SW 1271 (cell line): Measurements from ENCODE around the gene KRT9.
A peak's percentile ranks its signal among the peaks of the same experiment; 100 is the strongest.
"Not testable (repeated sequence)": the region's sequence is repeated elsewhere in the genome, so short reads cannot be mapped to it uniquely, and the experiment has no call there.

Experiments
- DNase-seq, 2 experiments: peaks; one replicate each; lab custom pipeline; 2025; lab: John Stamatoyannopoulos, UW

Gene KRT9

DNA sequence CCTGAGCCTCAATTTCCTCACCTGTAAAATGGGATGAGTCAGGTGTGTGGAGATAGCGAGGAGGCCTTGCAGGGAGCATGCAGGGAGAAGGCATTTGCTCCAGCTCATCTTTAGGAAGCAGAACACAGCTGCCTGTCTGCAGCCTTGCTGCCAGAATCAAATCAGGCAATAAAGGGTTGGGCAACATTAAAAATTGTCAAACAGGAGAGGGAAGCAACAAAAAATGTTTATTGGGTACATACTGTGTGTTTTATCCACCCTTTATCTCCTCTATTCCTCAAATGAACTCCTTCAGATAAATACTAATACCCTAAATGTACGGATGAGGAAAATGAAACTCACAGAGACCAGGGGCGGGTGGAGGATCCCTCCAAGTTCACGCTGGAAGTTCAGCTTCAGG lies 28.5 kb upstream of the KRT9 start:
- DNase-seq, result no peak

DNA sequence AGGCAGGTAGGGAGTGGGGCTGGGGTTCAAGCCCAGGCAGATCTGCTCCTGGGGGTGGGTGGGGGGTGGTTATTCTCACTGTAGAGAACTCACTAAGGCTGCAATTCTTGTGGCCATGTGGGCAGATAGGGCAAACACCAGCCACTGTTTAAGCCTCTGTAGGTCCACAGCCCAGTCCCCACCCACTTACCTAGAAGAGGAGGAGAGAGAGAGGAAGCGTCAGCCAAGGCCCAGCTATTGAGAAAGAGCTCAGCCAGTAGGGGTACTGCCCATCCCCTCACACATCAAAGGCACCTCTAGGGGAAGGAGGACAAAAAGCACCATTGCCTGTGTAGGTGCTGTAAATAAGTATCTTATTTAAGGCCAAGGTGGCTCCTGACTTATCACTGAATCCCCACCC lies 27.8 kb upstream of the KRT9 start:
- no peak for DNase-seq

DNA sequence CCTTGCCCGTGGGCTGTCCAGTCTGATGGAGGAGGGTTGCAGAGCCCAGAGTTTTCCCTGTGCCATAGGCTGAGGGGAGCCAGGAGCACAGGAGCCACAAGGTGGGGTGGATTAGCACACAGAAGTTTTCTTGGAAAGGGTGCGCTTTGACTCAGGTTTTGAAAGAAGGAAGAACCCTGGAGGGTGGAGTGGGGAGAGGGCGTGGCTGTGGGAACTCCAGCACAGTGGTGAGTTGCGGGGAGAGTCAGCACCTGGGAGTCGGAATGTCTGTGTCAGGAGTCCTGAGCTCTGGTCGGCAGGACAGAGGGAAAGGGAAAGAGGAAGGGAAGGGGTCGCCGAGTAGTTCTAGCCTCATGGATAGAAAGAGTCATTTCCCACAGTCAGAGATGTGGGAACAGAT lies 23.7 kb upstream of the KRT9 start:
- DNase-seq, result no peak

DNA sequence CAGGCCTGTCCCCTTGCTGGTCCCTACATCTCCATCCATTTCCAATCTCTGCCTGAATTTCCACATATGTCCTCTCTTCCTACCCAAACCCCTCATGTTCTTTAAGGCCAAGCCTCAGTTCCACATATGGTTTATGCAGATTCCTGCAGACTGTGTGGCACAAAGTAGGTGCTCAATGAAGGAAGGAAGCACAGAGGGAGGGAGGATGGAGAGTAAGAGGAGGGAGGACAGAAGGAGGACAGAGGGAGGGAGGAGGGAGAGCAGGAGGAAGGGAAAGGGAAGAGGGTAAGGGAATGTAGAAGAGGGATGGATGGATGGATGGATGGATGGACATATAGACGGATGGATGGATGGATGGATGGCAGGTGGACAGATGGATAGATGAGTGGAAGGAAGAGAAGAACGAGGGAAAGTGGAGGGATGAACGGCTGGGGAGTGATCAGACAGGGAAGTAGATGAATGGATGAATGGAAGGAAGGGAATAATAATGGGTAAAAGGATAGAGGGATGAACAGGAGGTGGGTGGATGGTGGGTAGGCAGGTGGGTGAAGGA lies 22.6 kb upstream of the KRT9 start:
- DNase-seq, result no peak

DNA sequence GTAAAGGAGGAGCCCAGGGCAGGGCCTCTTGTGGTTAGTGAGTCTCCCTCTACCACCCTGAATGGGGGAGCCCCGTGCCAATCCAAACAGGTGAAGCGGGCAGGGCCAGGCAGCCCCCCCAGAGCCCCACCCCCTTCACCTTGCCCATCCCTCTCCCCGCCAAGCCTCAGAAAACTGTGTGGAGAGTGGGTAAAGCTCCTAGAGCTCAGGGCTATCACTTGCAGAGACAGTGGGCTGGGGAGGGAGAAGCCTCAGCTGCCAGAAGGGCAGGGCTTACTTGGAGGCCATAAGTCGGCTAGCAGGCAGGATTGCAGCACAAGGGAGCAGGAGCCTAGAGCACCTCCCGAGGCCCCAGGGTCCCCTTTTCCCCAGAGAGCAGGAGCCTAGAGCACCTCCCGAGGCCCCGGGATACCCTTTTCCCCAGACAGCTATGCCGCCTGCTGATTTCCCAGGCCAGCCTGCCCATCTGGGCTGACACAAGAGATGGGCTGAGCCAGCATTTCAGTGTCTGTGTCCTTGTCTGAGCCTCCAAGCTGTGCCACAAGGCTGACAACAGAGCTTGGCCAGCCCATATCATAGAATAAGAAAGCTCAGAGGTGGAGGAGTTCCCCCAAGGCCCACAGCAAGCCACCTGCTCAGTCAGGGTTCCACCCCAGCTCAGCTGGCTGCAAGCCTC lies 21.6 kb upstream of the KRT9 start:
- DNase-seq, result no peak

DNA sequence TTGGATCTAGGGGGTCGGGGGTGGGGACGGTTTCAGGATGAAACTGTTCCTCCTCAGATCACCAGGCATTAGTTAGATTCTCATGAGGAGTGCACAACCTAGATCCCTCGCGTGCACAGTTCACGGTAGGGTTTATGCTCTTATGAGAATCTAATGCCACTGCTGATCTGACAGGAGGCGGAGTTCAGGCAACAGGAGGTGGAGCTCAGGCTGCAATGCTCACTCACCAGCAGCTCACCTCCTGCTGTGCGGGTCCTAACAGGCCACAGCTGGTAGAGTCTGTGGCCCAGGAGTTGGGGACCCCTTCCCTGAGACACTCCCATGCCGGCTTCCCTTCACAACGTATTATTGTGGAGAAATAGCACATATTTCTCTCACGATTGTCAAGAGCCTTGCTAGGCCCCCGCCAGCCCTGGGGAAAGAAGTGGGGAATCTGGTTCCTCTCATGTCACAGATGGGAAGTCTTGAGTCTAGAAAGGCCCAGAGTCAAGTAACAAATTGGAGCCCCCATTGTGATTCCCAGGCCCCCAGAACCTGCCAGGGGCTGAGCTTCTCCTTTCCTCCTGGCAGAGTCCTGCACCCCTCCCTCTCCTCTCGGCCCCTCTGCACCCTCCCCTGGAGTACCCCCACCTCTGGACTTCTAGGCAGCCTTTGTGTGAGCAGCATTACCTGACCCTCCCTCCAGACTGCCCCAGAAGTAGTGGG lies 20.9 kb upstream of the KRT9 start:
- DNase-seq, result no peak

DNA sequence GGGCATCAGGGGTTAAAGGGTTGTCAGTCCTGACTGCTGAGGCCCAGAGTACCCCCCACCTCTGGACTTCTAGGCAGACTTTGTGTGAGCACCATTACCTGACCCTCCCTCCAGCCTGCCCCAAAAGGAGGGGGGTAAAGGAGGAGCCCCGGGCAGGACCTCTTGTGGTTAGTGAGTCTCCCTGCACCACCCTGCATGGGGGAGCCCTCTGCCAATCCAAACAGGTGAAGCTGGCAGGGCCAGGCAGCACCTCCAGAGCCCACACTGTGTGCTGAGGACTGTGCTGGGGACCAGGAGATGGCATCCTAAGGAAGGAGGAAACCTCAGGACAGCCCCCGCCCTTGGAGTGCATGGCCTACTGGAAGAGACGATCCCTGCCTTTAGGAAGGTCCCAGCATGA lies 17.4 kb upstream of the KRT9 start:
- DNase-seq, result no peak

DNA sequence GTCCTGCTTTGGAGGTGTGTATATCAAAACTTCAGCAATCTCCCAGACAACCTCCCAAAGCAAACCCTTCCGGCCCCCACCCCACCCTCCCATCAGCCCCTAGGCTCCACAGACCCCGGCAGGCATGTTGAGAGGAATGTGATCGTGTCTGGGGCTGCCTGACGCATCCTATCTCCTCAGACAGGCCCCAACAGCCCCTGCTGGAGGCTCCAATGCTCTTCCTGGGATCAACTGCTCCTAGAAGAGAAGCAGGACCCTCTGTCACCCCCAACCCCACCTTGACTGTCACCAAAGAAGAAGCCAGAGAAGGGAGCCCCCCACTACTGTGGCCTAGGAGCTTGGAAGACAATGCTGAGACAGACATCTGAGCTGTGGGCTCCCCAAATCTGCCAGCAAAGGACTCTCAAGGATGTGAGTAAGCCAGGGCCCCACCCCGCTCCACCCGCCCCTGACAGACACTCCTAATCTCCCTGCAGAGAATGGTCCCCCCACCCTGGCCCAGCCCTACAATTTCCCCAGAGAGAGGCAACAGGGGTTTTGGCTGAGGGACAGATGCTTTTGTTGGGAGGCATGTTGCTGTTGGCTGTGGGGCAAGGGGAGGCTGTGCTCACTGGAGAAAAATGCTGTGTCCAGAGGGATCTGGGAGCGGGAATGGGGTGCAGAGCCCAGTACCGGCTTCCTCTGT lies 16.4 kb upstream of the KRT9 start:
- no peak for DNase-seq

DNA sequence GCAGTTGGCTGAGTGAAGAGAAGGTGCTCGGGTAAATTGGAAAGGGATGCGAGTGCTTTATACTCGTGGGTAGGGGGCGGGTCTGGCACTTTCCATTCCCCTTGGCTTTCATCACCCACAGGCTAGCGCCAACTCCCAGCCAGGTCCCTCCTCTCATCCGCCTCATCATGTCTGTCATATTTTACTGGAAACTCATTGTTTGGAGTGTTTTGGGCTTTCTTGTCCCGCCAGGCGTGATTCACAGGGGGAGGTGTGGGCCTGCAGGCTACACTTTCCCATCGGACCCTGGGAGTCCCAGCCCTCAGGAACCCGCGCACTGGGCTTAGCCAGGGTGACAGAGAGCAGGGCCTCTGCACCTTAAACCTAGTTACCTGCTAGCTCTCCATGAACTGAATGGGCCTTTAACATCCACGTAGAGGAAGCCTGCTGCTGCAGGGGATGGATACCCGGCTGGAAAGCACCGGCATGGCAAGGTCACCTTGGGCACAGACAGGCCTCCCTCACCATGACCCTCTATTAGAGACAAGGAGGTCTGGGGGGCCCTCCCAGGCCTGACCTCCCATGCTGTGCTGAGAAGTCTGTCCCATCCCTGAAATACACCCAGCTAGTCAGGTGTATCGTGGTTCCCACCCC lies 15.1 kb upstream of the KRT9 start, which contains the start of gene KRT14:
TSS of gene KRT14 (minus strand) at position 33 of the 633 bp plus-strand sequence. CDS start 61 bp downstream, outside the sequence.
- no peak for DNase-seq

DNA sequence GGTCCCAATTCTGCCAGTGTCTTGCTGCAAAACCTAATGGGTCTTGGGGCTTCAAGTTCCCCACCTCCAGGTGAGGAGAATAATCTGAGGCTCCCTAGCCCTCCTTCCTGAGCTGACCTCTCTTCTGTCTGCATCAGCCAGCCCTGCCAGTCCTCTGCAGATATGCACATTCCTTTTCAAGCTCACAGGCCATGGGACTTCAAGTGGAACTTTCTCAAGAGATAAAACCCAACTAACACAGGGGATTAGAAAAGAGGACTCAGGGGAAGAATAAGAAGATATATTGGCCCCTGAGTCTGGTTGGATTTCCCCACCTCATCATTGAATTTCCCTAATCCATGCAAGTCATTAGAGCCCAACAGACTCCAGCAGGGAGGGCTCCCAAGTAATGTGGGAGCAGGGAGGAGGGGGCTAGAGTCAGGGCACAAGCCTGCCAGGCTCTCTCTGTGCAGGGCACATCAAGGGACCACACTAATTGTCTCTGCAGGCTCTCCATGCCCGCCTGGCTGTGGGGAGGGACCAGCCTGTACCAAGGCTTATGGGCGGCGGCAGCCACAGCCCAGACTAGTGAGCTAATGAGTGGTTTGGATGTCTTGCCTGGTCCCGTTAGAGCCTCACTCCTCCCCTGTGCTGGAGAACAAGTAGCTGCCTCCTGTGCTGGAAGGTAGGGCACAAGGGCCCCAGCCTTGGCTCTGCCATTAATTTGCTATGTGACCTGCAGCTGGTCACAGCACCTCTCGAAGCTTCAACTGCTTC lies 13.6 kb upstream of the KRT9 start:
- DNase-seq, result no peak

DNA sequence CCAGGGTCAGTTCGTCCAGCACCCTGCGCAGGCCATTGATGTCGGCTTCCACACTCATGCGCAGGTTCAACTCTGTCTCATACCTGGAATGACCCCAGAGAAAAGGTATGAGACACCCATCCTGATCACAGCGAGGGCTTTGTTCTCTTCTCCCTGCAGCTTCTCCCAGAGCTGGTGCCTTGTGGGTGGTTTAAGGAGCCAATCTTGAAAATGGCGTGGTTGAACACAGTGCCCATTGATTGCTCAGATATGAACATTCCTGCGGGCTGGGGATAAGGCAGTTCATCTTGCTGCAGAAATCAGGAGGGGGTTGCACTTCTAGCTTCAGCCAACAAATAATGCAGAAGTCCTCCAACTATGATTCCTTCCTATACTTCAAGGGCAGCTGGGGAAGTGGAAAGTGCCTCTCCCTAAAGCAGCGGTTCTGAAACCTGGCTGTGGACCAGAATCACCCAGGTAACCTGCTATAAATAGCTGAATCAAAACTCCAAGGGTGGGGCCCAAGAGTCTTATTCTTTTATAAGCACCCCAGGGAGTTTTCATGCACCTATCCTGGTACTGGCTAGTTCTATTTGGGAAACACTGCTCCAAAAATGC lies 12.6 kb upstream of the KRT9 start:
- DNase-seq, result not testable (repeated sequence)

DNA sequence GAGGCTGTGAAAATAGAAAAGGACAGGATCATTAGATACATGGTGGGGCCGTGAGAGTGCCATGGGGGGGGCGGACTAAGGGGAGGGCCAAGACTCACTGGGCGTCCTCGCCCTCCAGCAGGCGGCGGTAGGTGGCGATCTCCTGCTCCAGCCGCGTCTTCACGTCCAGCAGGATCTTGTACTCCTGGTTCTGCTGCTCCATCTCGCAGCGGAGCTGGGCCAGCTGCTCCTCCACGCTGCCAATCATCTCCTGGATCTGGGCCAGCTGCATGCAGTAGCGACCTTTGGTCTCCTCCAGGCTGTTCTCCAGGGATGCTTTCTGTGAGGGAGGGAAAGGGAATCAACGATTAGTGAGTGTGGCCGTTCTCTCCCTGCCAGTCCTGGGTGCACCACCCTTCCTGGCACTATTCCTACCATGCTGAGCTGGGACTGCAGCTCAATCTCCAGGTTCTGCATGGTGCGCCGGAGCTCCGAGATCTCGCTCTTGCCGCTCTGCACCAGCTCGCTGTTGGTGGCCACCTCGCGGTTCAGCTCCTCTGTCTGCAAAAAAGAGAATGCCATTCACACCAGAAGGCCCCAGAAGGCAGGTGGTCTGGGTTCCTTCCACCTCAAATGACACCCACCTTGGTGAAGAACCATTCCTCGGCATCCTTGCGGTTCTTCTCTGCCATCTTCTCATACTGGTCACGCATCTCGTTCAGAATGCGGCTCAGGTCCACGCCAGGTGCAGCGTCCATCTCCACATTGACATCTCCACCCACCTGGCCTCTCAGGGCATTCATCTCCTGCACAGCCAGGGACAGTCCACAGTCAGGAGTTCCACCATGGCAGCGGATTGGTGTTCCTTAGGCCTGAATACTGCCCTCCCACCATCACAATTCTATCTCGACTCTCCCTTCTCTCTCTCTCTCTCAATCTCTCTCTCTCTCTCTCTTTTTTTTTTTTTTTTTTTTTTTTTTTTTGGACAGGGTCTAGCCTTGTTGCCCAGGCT lies 11.6 kb upstream of the KRT9 start:
- no peak for DNase-seq

DNA sequence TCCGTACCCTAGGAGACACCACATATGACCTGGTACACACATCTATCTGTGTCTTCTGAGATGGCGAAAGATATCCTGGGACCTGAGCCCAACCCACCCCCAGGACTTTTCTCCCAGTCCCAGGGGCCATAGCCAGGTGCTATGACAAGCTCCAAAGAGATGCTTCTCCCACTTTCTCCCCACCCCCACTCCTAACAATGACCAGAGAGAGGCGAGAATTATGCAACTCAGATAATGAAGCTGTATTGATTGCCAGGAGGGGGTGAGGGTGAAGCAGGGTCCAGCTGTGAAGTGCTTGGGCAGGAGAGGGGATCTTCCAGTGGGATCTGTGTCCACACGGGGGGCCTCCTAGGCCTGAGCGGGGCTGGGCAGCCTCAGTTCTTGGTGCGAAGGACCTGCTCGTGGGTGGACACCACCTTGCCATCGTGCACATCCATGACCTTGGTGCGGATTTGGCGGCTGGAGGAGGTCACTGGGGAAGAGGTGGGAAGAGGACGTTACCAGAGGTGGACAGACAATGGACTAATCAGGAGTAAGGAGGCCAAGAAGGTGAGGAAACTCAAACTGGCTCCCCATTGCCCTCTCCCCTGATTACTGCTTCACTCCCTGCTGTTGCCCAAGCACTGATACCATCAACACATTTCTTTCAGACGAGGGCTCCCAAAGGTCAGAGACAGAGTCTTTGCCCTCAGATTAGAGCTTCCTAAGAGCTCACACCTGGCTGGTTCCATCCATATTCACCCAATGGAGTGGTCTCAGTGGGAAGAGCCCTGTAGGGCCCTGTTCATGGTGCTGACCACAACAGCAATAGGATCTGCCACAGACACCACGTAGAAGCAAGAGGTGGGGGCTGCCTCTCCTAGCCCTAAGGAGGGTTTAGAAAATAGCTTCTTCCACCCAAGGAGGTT lies 10.5 kb upstream of the KRT9 start:
- DNase-seq, result not testable (repeated sequence)

DNA sequence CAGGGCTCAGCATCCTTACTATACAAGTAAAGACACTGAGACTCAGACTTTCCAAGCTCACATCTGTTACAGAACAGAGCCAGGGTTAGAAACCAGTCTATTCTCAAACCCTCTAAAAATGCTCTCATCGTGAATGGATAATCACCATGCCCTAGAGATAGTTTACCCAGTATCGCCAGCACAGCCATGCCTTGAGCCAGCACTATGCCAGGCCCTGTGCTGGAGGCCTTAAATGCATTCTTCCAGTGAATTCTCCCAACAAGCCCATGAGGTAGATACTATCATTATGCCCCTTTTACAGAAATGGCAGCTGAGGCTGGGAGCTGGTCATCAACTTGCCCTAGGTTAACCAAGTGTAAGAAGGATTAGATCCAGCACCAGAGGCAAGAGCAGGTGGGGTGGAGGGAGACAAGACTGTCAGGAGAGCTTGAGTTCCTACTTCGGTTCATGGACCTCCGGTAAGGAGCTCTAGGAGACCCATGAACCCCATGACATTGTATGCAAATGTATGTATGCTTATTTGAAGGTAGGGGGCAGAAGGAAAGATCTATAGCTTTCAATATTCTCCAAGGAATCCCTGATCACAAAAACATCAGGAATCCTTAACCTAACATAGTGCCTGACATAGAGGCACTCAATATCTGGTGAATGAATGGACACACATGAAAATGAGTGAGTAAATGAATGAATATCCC lies 9.7 kb upstream of the KRT9 start:
- no peak for DNase-seq

DNA sequence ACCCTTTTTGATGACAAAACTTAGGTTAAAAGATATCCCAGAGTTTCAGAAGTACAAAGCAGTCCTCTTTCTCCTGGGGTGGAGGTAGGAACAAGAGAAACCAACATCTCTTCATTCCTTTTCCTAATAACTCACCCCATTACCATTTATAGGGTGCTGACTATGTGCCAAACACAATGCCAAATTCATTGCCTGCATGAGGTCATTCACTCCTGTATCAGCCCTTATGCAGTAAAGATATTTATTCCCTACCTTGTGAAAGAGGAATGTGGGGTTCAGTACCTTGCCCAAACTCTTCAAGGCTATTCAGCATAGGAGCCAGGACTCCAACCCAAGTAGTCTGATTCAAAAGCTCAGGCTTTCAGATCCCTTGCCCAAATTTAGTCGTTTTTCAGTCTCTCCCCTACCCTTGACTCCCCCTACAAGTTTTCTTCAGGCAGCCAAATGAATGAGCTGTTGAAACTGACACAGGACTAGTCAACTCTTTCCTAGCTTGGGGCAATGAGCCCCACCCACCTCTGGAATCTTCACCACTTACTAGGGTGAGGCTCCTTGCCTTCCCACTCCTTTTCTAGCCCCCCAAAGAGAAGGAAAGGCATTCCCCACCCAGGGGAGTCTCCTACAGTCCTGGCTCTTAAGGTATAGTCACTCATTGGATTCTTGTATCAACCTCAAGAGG lies 9.0 kb upstream of the KRT9 start:
- DNase-seq, result no peak

DNA sequence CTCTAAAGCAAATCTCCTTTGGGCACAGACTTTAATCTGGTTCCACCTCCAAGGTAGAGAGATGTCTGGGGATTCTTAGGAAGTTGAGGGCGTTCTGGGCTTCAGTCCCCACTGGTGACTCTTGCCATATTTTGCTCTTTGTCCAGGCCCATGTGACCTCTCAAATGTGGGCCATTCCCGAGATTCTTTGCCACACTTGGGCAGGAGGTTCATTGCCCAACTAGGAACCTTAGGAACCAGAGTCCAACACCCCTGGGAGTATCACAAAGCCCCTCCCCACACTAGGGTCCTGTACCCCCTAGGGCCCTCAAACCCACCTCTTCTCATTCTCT lies 8.4 kb upstream of the KRT9 start:
- no peak for DNase-seq

DNA sequence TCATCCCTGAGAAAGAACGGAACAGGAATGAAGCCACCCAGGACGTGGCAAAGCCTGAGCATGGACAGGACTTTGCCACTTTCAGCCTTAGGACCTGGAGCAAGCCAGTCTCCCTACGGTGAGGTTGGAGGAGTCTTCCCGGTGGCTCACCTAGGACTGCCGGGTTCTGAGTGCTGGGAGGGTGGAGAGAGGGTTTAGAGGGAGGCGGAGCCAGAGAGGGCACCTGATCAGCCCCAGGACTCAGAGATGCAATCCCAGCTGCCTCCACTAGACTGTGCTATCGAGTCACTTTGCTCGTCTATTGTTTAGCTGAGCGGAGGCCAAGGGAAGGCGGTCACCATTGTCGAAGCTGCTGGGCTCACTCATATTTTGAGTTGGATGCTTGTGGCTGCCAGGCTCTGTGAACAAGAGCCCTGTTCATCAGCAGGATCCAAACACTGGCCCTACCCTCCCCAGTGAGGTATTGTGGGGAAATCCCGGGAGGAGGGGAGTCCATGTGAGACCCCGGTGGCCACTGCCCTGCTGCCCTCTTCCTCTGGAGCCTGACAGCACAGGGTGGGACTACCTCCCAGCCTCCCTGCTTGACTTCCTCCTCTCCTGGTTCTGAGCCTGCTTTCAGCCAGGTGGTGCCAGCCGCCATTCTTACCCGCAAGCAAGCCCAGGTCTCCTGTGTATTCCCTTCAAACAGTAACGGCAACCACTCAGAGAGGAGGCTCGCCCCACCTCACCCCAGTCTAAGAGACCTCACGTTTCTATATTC lies 7.8 kb upstream of the KRT9 start:
- peak; percentile 22 to 46 for DNase-seq
